ENCODE data around the gene SNCB. TPM values are rescaled to one million over a fixed set of nuclear protein-coding genes. Genes with fewer than 3 reads are reported as not detected.

Gene SNCB
- total and polyA plus RNA-seq, 2 of the 8 experiments (the other 6 are each of a cell fraction or from before 2014, with no cell fraction given) = 4.2 to 5.9 TPM

- Histone ChIP-seq H2BK20ac (ENCODE audit: low read length) (no peak overlapping the region), H3K23ac (ENCODE audit: insufficient read length) (no peak overlapping the region), H4K20me1 (replicated peaks in 1 of 2; ENCODE audit: control insufficient read depth in 1 of 2, insufficient read depth in 2 of 2, low read length in 2 of 2) (peaks cover 0 to 9% of the 10 kb centered on the region in 2 experiments), H3K9ac (replicated peaks in 1 of 4; ENCODE audit: extremely low read depth in 1 of 4, low read depth in 3 of 4, low read length in 3 of 4) (no peak overlapping the region), H3K18ac (ENCODE audit: extremely low read depth, low read length) (no peak overlapping the region), H4K5ac (ENCODE audit: insufficient read length, low read depth, low read length) (no peak overlapping the region), H3K79me2 (ENCODE audit: control insufficient read depth in 1 of 2, insufficient read depth in 2 of 2, low read length in 2 of 2) (no peaks in the 10 kb centered on the region), H2AFZ (ENCODE audit: low read length) (no peak overlapping the region), H3K4ac (replicated peaks; ENCODE audit: insufficient read length, low read depth, low read length) (no peak overlapping the region), H3K79me1 (ENCODE audit: low read depth, low read length) (no peaks in the 10 kb centered on the region), H3K27me3 (replicated peaks in 1 of 4; ENCODE audit: control insufficient read depth in 3 of 4, extremely low read depth in 1 of 4, insufficient read depth in 3 of 4, low read length in 3 of 4) (no peaks in the 10 kb centered on the region; a peak in 1 of 7 replicates), H3K14ac (ENCODE audit: insufficient read length) (no peak overlapping the region), H2BK15ac (ENCODE audit: low read length) (no peak overlapping the region), H3K4me2 (ENCODE audit: insufficient read depth in 1 of 2, low read depth in 2 of 2, low read length in 2 of 2) (no peak overlapping the region), H3K4me3 (ENCODE audit: extremely low read depth in 1 of 4, insufficient read depth in 2 of 4, low read depth in 3 of 4, low read length in 4 of 4) (no peak overlapping the region), H3K23me2 (ENCODE audit: low read depth, low read length) (peaks cover 17% of the 10 kb centered on the region; the same call in 1 of the 2 replicates), H3K4me1 (replicated peaks in 1 of 4; ENCODE audit: control insufficient read depth in 3 of 4, insufficient read depth in 4 of 4, low read length in 3 of 4) (no peaks in the 10 kb centered on the region), H2AK5ac (ENCODE audit: low read depth, low read length) (no peak overlapping the region), H3K56ac (replicated peaks; ENCODE audit: insufficient read length, low read depth, low read length) (no peak overlapping the region), H3K36me3 (ENCODE audit: control insufficient read depth in 2 of 4, insufficient read depth in 4 of 4, low read length in 3 of 4) (no peaks in the 10 kb centered on the region), H3K9me3 (ENCODE audit: insufficient read depth in 2 of 2, low read depth in 1 of 2, low read length in 1 of 2) (peaks cover 17 to 26% of the 10 kb centered on the region in 2 experiments), H2BK5ac (ENCODE audit: low read depth, low read length) (no peak overlapping the region), H2BK120ac (replicated peaks; ENCODE audit: low read depth, low read length) (no peak overlapping the region), H4K8ac (ENCODE audit: extremely low read depth, insufficient read depth, low read length) (no peak overlapping the region), H2BK12ac (ENCODE audit: low read depth, low read length) (no peak overlapping the region), H3K27ac (ENCODE audit: low read depth, low read length) (no peak overlapping the region), H4K91ac (replicated peaks; ENCODE audit: insufficient read length, low read length) (no peak overlapping the region)
- FAIRE-seq (no peak), DNase-seq (ENCODE audit: low read depth in 1 of 2, low spot score in 2 of 2) (no peak)
- TF ChIP-seq CTCF (IDR thresholded peaks at IDR 0.05; ENCODE audit: control extremely low read depth in 1 of 3, insufficient read depth in 1 of 3, low read depth in 1 of 3, low read length in 3 of 3) = no peak
- no peak for TF ChIP-seq SIX5 (IDR thresholded peaks at IDR 0.05; ENCODE audit: low read depth, low read length)
- WGBS, 2 experiments (ENCODE audit: extremely low coverage in 1 of 2, insufficient coverage in 1 of 2, insufficient read length in 1 of 2, insufficient replicate concordance in 2 of 2, low coverage in 1 of 2, low lambda C conversion rate in 2 of 2, missing lambda C conversion rate in 1 of 2) = 88% methylated on average over 6 of the region's 7 CpGs; no CpG with 5 or more reads in 1 of the 2 experiments
- ChIA-PET CTCF (ENCODE audit: partially characterized antibody) (interaction anchor here (1.0 to 4.5 kb wide), 5 partner anchors 8 to 170 kb away, joined by 4 to 29 read pairs (median 6); no protein-coding TSS in a partner anchor), POLR2A (ENCODE audit: partially characterized antibody) (interaction anchor here (1.3 kb wide), 1 partner anchor 51 kb away, joined by 3 read pairs; no protein-coding TSS in a partner anchor)
Observed at GRCh38 chr5:176587398-176587797, 42.9 kb downstream of the SNCB start.
